ENCODE measurements around the gene TXN. TPM values are rescaled to one million over a fixed set of nuclear protein-coding genes. Genes with fewer than 3 reads are reported as not detected.

The TXN gene
- total and polyA plus RNA-seq, 7 donors, result 38.0 to 366 (median 81.4) TPM

DNA sequence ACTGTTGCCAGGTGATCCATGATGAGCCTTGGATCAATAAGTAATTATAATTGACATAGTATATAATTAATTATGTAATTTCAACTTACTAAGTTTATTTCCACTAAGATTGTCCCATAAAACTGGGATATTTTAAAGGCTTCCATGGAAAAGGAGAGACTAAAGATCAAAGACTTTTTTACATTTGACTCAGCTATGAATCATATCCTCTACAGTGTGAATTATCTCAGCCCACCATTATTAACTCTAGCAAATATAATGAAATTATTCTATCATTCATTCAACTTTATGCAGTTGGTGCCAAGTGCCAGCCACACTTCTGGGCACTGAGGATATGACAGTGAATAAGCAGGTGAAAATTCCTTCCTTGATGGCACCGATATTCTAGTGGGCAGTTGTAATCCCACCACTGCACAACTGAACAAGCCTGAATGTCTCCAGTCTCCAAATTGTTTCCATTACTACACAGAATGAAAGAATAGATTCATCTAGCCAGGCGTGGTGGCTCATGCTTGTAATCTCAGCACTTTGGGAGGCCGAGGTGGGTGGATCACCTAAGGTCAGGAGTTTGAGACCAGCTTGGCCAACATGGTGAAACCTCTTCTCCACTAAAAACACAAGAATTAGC, 21.9 kb upstream of the TXN start:
- H3K27ac ChIP-seq, result no peak overlapping the region
- intact Hi-C loops (cut with DNase I), result no loop called here
- H3K4me3 ChIP-seq, result no peak overlapping the region
- H3K4me1 ChIP-seq, result no peaks in the 10 kb centered on the region
- no peak for DNase-seq
- no peaks in the 10 kb centered on the region for H3K9me3 ChIP-seq
- TF ChIP-seq, protein P1, sequence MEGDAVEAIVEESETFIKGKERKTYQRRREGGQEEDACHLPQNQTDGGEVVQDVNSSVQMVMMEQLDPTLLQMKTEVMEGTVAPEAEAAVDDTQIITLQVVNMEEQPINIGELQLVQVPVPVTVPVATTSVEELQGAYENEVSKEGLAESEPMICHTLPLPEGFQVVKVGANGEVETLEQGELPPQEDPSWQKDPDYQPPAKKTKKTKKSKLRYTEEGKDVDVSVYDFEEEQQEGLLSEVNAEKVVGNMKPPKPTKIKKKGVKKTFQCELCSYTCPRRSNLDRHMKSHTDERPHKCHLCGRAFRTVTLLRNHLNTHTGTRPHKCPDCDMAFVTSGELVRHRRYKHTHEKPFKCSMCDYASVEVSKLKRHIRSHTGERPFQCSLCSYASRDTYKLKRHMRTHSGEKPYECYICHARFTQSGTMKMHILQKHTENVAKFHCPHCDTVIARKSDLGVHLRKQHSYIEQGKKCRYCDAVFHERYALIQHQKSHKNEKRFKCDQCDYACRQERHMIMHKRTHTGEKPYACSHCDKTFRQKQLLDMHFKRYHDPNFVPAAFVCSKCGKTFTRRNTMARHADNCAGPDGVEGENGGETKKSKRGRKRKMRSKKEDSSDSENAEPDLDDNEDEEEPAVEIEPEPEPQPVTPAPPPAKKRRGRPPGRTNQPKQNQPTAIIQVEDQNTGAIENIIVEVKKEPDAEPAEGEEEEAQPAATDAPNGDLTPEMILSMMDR (IDR thresholded peaks at IDR 0.05), result no peak
- 68 to 82% (median 74%) methylated on average over 3 of the region's 3 CpGs for WGBS, 3 donors
- ATAC-seq, result no peak
- no peaks in the 10 kb centered on the region for H3K36me3 ChIP-seq (ENCODE audit: insufficient read depth in 1 of 2, low read depth in 1 of 2)
- no peaks in the 10 kb centered on the region for H3K27me3 ChIP-seq (ENCODE audit: insufficient read depth in 3 of 3, low read length in 2 of 3)

DNA sequence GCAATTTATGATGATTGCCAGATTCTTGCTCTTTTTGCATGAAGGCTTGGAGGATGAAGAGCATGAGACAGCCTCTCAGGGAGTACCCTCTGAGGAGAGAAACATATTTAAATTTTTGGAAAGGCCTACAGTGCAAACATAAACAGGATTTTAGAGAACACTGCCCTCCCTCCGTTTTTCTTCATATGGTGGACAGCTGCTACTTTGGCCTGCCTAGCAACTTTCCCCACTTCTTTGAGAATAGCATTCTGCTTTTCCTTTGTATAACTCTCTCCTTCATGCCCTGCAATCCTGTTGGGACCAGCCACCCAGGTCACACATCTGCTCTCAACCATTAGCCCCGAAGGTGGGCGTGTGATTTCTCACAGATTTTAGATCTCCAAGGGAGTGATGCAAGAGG, 20.5 kb upstream of the TXN start:
- intact Hi-C loops (cut with DNase I), result no loop called here
- 39 to 47% (median 39%) methylated on average over 3 of the region's 3 CpGs for WGBS, 3 donors
- H3K4me1 ChIP-seq, result no peaks in the 10 kb centered on the region
- H3K4me3 ChIP-seq, result no peak overlapping the region
- H3K9me3 ChIP-seq, result no peaks in the 10 kb centered on the region
- no peaks in the 10 kb centered on the region for H3K27me3 ChIP-seq (ENCODE audit: insufficient read depth in 3 of 3, low read length in 2 of 3)
- ATAC-seq (no peak), DNase-seq (no peak)
- H3K27ac ChIP-seq, result no peak overlapping the region
- H3K36me3 ChIP-seq (ENCODE audit: insufficient read depth in 1 of 2, low read depth in 1 of 2), result no peaks in the 10 kb centered on the region
- TF ChIP-seq, protein P1 (IDR thresholded peaks at IDR 0.05), result no peak

DNA sequence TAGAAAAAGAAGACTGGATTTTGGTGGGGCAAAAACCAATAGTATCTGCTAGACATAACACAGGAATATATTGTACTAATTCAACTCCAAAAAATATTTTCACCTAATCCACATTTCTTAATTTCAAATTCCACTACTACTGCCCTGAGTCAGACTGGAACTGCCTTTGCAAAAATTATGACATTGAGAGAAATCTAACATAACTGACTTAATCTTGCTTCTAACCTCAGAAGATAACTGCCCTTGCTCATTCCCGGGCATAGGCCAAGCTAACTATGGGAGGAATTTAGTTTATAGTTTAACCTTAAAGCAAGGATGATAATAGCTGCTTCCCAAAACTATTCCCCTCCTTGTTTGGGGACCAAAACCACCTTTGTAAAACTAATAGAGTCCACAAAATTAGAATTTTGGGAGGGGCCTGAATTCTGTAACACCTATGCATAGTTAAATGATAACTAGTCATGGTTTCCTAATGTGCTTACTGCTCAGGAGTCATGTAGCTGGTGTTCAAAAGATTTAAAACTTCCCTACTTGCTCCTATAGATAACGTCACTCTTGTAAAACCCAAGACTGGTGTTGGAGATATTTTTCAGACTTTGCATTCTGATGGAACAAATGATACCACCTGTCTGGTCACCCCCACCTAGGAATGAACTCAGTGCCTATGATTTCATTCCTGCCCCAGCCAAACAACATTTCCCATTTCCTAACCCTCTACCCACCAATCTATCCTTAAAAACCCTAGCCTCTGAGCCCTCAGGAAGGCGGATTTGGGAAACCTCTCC, 14.1 kb upstream of the TXN start:
- Histone ChIP-seq H3K4me3 (no peak overlapping the region), H3K9me3 (no peaks in the 10 kb centered on the region), H3K27ac (no peak overlapping the region), H3K4me1 (no peaks in the 10 kb centered on the region), H3K27me3 (ENCODE audit: insufficient read depth in 3 of 3, low read length in 2 of 3) (no peaks in the 10 kb centered on the region), H3K36me3 (ENCODE audit: insufficient read depth in 1 of 2, low read depth in 1 of 2) (no peaks in the 10 kb centered on the region)
- DNase-seq (no peak), ATAC-seq (no peak)
- 87 to 95% (median 89%) methylated on average over 3 of the region's 3 CpGs for WGBS, 3 donors
- intact Hi-C loops (cut with DNase I), result no loop called here
- TF ChIP-seq, protein P1 (IDR thresholded peaks at IDR 0.05), result no peak

DNA sequence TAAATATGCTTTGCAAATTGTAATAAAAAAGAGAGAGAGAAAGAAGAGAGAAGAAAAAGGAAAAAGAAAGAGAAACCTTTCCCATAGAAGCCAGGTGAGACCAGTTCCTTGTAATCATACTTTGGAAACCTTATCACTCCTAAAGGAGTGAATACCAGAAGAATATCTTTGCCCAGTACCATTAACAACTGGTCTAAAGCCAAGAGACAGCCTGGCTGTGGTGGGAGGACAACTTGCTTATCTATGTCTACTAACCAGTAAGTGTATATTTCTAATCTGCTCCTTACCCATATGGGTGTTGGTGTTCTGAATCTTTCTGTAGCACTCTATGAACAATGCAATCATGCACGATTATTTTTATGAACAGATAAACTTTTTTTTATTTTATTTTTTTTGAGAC, 10.5 kb upstream of the TXN start:
- H3K27me3 ChIP-seq (ENCODE audit: insufficient read depth in 3 of 3, low read length in 2 of 3), result no peaks in the 10 kb centered on the region
- no peak overlapping the region for H3K27ac ChIP-seq
- no peak for ATAC-seq
- no peak overlapping the region for H3K4me3 ChIP-seq
- no peaks in the 10 kb centered on the region for H3K9me3 ChIP-seq
- intact Hi-C loops (cut with DNase I), result no loop called here
- 34 to 41% methylated on average over 1 of the region's 1 CpG; no CpG with 5 or more reads in 1 of the 3 donors for WGBS, 3 donors
- H3K36me3 ChIP-seq (ENCODE audit: insufficient read depth in 1 of 2, low read depth in 1 of 2), result no peaks in the 10 kb centered on the region
- no peak for DNase-seq
- no peaks in the 10 kb centered on the region for H3K4me1 ChIP-seq
- TF ChIP-seq, protein P1 (IDR thresholded peaks at IDR 0.05), result no peak
